ENCODE data around the gene NFIA. TPM values are rescaled to one million over a fixed set of nuclear protein-coding genes. Genes with fewer than 3 reads are reported as not detected.

Gene NFIA
- total RNA-seq, 1 donor from 2014 or later, result 66.6 TPM

DNA sequence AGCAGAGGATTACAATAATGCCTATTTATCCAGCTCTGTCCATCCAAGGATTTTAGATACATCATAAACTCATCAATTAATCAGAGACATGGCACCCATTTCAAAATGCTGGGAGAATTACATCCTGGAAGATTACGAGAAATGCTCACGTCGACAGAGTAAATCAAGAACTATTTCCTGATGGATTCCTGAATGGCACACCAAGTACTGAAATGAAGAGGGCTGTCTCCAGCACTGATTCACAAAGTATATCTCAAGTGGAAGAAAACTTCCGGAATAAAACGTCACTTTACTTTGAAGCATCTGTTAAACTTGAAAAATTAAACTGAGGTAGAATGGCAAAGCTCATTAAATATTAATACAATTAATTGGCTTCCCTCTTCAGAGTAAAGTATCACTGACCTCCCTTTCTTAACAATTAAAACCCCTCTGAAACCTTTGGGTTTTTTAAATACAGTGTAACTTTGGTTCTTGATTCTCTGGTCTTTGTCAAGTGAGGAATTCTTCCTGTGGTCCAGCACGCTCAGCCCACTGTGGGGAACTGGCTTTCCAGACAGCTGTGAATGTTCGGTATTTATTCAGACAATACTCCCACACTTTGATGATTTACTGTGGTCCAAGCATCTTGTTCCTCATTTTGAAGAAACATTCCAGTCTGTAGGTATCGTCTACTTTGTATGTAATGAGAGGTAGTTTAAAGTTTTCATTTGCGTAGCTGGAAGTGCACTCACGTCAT is 288.0 kb downstream of the NFIA start:
- intact Hi-C loops (cut with DNase I), result no loop called here
- Histone ChIP-seq H3K4me1 (no peaks in the 10 kb centered on the region), H3K9me3 (no peaks in the 10 kb centered on the region), H3K27me3 (no peaks in the 10 kb centered on the region), H3K27ac (no peak overlapping the region), H3K4me3 (no peak overlapping the region), H3K36me3 (no peaks in the 10 kb centered on the region)
- no peak for TF ChIP-seq CTCF (IDR thresholded peaks at IDR 0.05)
- no peak for DNase-seq
- no peak for ATAC-seq

- intact Hi-C loops (cut with DNase I), result no loop called here
- Histone ChIP-seq H3K27ac (no peak overlapping the region), H3K36me3 (no peaks in the 10 kb centered on the region), H3K4me3 (no peak overlapping the region), H3K4me1 (no peaks in the 10 kb centered on the region), H3K9me3 (no peaks in the 10 kb centered on the region), H3K27me3 (no peaks in the 10 kb centered on the region)
- TF ChIP-seq CTCF (IDR thresholded peaks at IDR 0.05), result no peak
- ATAC-seq (no peak), DNase-seq (no peak)
Measured at GRCh38 chr1:61370913-61371279, 288.5 kb downstream of the NFIA start.

- Histone ChIP-seq H3K27ac (no peak overlapping the region), H3K36me3 (no peaks in the 10 kb centered on the region), H3K9me3 (no peaks in the 10 kb centered on the region), H3K27me3 (no peaks in the 10 kb centered on the region), H3K4me3 (no peak overlapping the region), H3K4me1 (no peaks in the 10 kb centered on the region)
- intact Hi-C loops (cut with DNase I), result no loop called here
- DNase-seq, result no peak
- no peak for TF ChIP-seq CTCF (IDR thresholded peaks at IDR 0.05)
- ATAC-seq, result no peak
Measured at GRCh38 chr1:61372944-61373343, 290.6 kb downstream of the NFIA start.

DNA sequence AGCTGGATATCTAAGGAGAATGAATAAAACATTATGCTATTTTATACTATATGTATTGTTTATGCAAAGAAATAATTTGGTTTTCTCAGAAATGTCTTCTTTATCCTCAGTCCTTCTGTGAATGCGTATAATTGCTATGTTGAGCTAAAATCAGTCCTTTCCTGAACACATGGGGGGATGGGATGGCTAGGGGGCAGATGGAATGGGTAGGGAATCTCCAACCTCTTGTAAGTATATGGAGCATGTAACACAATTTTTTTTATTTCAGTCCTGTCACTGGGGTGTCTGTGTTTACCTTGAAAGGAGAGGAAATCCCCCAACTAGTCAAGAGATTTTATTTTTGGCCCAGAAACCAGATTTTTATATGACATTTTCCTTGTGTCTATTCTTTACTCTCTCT is 291.8 kb downstream of the NFIA start:
- ATAC-seq (no peak), DNase-seq (no peak)
- no peaks in the 10 kb centered on the region for H3K36me3 ChIP-seq
- TF ChIP-seq CTCF (IDR thresholded peaks at IDR 0.05), result no peak
- no peaks in the 10 kb centered on the region for H3K9me3 ChIP-seq
- H3K27ac ChIP-seq, result no peak overlapping the region
- H3K4me3 ChIP-seq, result no peak overlapping the region
- H3K27me3 ChIP-seq, result no peaks in the 10 kb centered on the region
- H3K4me1 ChIP-seq, result no peaks in the 10 kb centered on the region
- intact Hi-C loops (cut with DNase I), result no loop called here

DNA sequence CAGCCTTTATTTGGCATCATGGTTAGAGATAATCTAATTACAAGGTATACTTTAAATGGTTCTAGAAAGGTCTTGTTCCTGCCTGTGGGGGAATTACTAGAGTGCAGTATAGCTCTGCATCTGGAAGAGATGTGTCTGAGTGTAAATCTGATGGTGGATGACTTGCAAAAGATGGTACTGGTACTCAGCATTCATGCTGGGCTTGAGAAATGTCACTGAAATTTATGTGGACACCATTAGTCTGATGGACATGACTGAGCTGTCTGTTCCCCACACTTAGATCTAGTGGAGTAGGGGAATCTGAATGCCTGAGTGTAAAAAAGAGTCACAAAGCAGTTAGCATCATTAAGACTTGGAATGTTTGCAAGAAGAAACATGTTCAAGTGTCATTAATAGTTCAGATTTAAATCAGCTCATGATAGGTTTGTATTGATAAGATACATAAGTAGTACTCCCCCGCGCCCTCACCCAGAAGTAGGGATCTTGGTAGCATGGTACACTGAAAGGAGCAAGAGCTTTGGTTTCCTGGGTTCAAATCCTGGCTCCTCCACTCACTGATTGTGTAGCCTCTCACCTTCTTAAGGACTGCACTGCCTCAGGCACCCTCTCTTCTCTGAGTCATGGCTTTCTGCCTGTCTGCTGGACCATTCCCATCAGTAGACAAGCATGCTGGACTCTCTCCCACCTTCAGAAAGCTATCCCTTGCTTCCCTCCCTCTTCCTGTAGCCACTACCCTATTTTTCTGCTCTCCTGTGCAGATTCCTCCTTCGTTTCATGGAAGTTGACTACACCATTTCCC is 292.9 kb downstream of the NFIA start:
- no peak for ATAC-seq
- H3K27ac ChIP-seq, result no peak overlapping the region
- H3K36me3 ChIP-seq, result no peaks in the 10 kb centered on the region
- DNase-seq, result no peak
- H3K27me3 ChIP-seq, result no peaks in the 10 kb centered on the region
- intact Hi-C loops (cut with DNase I), result no loop called here
- TF ChIP-seq CTCF (IDR thresholded peaks at IDR 0.05), result no peak
- no peaks in the 10 kb centered on the region for H3K9me3 ChIP-seq
- no peaks in the 10 kb centered on the region for H3K4me1 ChIP-seq
- no peak overlapping the region for H3K4me3 ChIP-seq
